ENCODE results near the gene CIRBP.
"Not testable (repeated sequence)": the region's sequence is repeated elsewhere in the genome, so short reads cannot be mapped to it uniquely, and the experiment has no call there.

The CIRBP gene

GRCh38 chr19:1293782-1294604 is 24.9 kb downstream of the CIRBP start:
- DNase-seq: no peak

- DNase-seq: no peak
Measured at GRCh38 chr19:1294688-1295087, 25.6 kb downstream of the CIRBP start.

- DNase-seq: no peak
Measured at GRCh38 chr19:1295169-1296012, 26.3 kb downstream of the CIRBP start.

- DNase-seq: no peak
Measured at GRCh38 chr19:1296078-1296477, 26.9 kb downstream of the CIRBP start.

GRCh38 chr19:1296575-1297271 is 27.6 kb downstream of the CIRBP start:
- DNase-seq: no peak

GRCh38 chr19:1298235-1298634 is 29.1 kb downstream of the CIRBP start:
- DNase-seq: no peak

- no peak for DNase-seq
Measured at GRCh38 chr19:1299801-1300200, 30.7 kb downstream of the CIRBP start.

GRCh38 chr19:1300744-1301490 is 31.8 kb downstream of the CIRBP start:
- DNase-seq: no peak

GRCh38 chr19:1302533-1303239 is 33.6 kb downstream of the CIRBP start:
- DNase-seq: no peak

GRCh38 chr19:1304197-1304924 is 35.2 kb downstream of the CIRBP start:
- no peak for DNase-seq

GRCh38 chr19:1305354-1305753 is 36.2 kb downstream of the CIRBP start:
- DNase-seq: not testable (repeated sequence)

GRCh38 chr19:1307320-1307719 is 38.2 kb downstream of the CIRBP start:
- no peak for DNase-seq

GRCh38 chr19:1307755-1308303 is 38.7 kb downstream of the CIRBP start:
- no peak for DNase-seq

- DNase-seq: no peak
Measured at GRCh38 chr19:1308718-1309117, 39.6 kb downstream of the CIRBP start.

- no peak for DNase-seq
Measured at GRCh38 chr19:1309977-1310852, 41.1 kb downstream of the CIRBP start.

GRCh38 chr19:1310853-1311180 is 41.7 kb downstream of the CIRBP start:
- no peak for DNase-seq

- DNase-seq: no peak
Measured at GRCh38 chr19:1311543-1312091, 42.5 kb downstream of the CIRBP start.

- no peak for DNase-seq
Measured at GRCh38 chr19:1312767-1313694, 43.9 kb downstream of the CIRBP start.

Data from GF-D8 (cell line).